IPS-18c (cell line): ENCODE measurements around the gene GALNT14.
"Not testable (repeated sequence)": the region's sequence is repeated elsewhere in the genome, so short reads cannot be mapped to it uniquely, and the experiment has no call there.

Experiments used
- H3K4me3 ChIP-seq: 2 replicates; pipeline ENCODE4 v1.7.0; 2013; ENCODE audit warnings: low read depth, mild to moderate bottlenecking, low read length, moderate library complexity; ENCODE audit not compliant: insufficient read depth
- H3K9me3 ChIP-seq: one replicate; pipeline ENCODE4 v1.6.1; 2013; ENCODE audit warnings: mild to moderate bottlenecking, low read length, moderate library complexity; ENCODE audit not compliant: control insufficient read depth, insufficient read depth

The GALNT14 gene, protein sequence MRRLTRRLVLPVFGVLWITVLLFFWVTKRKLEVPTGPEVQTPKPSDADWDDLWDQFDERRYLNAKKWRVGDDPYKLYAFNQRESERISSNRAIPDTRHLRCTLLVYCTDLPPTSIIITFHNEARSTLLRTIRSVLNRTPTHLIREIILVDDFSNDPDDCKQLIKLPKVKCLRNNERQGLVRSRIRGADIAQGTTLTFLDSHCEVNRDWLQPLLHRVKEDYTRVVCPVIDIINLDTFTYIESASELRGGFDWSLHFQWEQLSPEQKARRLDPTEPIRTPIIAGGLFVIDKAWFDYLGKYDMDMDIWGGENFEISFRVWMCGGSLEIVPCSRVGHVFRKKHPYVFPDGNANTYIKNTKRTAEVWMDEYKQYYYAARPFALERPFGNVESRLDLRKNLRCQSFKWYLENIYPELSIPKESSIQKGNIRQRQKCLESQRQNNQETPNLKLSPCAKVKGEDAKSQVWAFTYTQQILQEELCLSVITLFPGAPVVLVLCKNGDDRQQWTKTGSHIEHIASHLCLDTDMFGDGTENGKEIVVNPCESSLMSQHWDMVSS

DNA sequence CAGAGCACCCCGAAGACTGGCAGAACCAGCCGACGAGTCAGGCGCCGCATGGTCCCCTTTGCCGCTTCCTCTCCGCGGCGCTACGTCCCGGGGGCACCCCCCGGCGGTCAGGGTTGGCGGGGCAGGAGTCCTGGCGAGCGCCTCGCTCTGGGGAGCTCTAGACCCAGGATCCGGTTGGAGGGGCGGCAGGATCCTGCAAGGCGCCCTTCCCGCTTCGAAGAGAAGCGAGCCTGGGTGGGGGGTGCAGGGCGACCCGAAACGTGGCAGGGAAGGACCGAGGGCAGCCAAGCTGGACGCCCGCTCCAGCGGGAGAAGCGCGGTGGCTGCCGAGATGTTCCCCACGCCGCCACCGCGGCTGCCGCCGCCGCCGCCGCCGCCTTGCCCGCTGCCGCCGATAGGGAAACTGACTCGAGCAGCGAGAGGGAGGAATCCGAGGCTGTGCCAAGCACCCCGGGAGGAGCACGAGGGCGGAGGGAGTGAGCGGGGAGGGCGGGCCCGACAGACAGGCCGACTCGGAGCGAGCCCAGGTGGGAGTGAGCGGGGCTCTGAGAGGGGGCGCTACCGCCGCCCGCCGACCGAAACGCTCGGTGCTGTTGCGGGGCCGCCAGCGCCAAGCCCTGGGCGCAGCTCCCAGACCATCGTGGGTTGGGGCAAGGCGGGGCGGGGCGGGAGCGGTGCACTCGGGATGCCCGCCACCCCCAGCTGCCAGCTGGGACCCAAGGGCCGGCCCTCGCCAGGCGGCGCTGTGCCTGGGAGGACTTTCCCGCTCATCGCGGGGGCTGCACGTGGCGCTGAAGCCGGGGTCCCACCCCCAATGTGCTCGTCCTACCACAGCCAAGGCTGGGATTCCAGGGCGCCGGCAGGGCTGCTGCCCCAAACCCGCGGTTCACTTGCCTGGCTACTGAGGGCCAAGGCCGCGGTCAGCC is at the start of gene GALNT14:
Gene GALNT14 (minus strand): TSS at position 404 of the 926 bp plus-strand sequence. CDS start 354 bp downstream, at position 50.
- peak within 1 kb of the TSS; percentile 55 for H3K4me3 ChIP-seq
- H3K9me3 ChIP-seq: no peaks in the 10 kb centered on the region

DNA sequence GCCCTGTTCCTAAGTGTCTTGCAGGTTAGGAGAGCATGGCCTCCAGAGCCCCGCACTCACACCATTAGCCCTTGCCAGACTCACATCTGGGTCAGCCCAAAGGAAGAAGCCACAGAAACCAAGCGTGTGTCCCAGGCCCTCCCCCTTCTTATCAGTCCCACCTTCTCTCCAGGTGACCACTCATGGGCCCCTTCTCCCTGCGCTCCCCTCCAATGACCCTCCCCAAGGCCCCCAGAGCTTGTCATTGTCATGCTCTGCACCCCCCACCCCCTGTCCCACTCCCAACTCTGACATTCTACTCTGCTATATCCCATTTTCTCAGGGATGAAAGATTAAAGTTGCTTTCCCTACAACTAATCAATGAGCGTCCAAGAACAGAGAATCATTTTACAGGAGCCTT is 48.9 kb upstream of the GALNT14 start:
- no peak overlapping the region for H3K4me3 ChIP-seq

DNA sequence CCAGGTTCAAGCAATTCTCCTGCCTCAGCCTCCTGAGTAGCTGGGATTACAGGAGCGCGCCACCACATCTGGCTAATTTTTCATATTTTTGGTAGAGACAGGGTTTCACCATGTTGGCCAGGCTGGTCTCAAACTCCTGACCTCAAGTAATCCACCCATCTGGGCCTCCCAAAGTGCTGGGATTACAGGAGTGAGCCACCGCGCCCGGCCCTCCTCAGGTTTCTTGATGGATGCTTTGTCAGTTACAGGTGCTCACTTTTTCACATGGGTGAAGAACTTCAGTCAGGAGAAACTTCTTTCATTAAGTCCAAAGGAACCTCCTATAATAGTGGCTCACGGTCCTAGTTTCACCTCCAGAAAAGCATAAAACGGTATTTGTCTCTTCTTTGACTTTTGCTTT is 45.7 kb upstream of the GALNT14 start:
- H3K4me3 ChIP-seq, H3K9me3 ChIP-seq: not testable (repeated sequence)

More for the DNA sequence above, 48.9 kb upstream of the GALNT14 start:
- H3K9me3 ChIP-seq: no peaks in the 10 kb centered on the region

DNA sequence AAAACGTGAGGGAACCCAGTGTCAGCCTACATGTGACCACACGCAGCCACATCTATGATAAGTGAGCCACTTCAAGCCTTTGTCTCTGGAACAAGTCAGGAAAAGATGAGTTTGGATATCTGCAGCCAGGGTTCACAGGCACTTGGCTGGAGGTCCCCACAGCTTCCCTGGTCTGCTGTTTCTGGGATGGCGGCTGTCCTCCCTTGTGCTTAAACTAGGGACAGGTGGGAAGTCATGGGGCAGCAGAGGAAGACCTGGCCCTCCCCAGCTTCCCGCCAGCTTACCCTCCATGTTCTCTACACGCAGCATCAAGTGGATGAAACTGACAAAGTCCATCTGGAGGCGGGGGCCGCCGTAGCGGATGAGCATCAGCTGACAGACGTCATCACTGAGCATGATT is 38.5 kb upstream of the GALNT14 start:
- Histone ChIP-seq H3K9me3 (no peaks in the 10 kb centered on the region), H3K4me3 (no peak overlapping the region; the same call in 1 of the 2 replicates)

DNA sequence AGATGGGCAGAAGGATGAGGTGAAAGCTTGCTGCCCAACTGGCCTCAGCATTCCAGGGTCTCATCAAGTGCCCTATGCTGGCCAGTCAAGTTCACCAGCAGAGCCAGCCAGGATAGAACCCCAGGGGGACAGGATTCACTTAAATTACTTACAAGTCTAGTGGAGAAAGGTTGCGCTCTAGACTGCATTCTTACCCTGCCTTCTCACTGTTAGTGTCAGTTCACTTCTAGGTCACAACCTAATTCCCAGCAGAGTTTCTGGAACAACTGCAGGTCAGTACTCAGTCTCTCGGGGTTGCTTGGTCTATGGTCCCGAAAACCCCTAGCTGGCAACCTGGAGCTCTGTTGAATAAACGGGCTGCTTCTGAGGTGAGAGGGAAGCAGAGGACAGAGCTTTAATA is 32.9 kb upstream of the GALNT14 start:
- Histone ChIP-seq H3K9me3 (no peaks in the 10 kb centered on the region), H3K4me3 (no peak overlapping the region)

DNA sequence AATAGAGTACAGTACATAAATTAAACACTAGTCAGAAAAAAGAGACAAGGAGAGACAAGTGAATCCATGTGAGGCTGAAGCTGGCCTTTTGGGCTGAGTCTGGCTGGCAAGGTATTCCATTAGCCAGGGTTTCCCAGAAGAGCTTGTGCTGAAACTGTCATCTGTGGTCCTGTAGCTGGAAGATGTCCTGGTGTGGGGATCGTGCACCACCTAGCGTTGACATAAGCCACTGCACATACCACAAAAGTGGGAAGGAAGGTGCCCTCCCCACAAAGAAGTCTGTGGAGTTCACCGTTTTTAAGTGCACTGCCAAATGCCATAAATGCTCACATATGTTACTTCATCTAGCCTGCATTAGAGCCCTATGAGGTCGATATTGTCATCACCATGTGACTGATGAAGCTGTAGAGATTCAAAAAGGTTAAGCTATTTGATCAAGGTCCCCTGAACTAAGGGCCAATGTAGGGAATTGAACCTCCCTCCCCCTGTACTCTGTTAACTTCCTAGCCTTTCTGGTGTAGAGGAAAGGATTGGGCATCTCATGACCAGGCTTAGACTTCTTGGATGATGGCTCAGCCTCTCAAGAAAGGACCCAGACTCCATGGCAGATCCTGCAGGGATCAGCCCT is 31.9 kb upstream of the GALNT14 start:
- Histone ChIP-seq H3K4me3 (no peak overlapping the region), H3K9me3 (no peaks in the 10 kb centered on the region)

DNA sequence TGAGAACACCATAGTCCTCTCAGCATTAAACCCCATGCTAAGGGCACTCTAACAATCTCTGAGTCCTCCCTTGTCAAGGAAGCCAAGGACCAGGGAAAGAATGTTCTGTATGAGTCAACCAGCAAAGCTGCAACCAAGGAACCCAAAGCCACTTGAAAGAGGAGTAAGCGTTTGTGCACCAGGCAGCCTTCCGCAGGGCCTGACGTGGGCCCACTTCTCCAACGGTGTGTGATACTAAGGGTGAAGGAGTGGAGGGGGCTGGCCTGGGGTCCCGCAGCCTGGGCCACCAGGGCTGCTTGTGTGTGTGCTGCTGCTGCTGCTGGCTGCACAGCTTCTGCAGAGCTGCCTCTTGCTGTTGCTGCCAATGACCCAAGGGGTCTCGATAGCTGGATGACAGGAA is 30.1 kb upstream of the GALNT14 start:
- Histone ChIP-seq H3K4me3 (no peak overlapping the region), H3K9me3 (no peaks in the 10 kb centered on the region)

DNA sequence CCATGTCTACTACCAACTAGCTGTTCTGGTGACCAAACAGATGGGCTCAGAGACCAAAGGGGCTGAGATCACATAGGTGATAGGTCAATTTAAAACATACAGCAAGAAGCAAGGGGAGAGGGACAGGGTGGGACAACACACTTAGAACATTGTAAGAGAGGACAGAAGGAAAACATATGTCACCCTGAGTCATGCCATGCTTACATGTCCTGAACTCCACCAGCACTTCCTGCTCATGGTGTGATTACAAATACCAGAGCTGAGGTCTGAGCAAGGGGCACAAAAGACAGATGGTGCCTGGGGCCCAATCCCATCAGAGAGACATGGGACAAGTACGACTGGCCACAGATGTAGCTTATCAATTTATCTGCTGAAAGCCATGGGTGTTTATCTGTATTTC is 28.7 kb upstream of the GALNT14 start:
- H3K9me3 ChIP-seq: no peaks in the 10 kb centered on the region

DNA sequence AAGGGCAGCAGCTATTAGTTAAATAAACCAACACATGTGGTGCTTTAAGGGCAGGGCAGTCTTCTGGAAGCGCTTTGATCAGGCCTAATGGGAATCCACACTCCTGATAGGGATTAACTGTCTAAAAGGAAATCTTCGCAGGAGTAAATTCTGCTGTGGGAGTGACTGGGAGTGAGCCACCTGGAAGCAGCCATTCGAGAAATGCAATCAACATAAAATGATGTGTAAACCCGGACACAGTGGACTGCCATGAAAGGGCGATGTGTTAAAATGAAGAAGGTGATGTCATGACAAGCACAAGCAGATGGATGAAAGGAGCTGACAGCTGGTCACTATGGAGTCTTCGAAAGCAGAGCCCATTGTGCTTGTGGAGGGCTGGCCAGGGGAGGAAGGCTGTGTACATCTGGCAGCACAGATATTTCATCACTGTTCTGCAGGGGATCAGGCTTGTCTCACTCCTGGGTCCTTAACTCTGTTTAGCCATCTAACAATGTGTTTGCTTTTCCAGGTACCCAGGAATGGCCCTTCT is 24.8 kb upstream of the GALNT14 start:
- H3K9me3 ChIP-seq: no peaks in the 10 kb centered on the region
- H3K4me3 ChIP-seq: no peak overlapping the region

More for the DNA sequence above, 28.7 kb upstream of the GALNT14 start:
- H3K4me3 ChIP-seq: no peak overlapping the region

DNA sequence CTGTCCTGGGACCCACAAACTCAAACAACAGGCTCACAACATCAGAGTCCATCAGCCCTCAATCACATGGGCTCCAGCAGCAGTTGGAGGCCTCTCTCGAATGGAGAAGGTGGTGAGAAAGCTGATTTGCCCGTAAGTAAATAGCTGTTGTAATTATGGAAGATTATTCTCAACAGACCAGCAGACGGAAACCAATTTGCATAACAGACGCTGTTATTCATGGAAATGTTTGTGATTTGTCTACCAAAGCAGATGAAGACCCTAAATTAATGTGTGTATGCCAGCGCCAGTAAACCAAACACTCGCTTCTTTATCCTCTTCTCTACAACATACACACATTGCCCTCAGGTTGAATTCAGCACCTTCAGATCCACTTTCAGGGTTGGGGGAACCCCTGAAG is 23.4 kb upstream of the GALNT14 start:
- H3K4me3 ChIP-seq: no peak overlapping the region

DNA sequence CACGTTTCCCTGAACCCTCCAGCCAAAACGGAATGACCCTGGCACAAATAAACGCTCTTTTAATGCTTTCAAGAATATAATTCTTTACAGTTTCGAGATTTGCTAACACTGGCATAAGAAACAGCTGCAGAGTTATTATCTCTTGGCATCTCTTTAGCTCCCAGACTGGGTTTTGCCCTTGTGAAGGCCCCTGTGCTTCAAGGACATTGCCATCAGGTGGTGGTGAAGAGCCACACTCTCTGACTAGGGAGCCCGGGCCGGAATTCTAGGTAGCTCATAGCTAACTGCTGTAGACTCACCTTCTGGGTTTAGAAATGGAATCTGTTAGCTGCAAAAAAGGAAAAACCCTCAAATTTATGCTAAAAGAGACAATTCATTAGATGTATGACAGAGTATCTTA is 13.3 kb upstream of the GALNT14 start:
- H3K4me3 ChIP-seq: no peak overlapping the region
- H3K9me3 ChIP-seq: no peaks in the 10 kb centered on the region

More for the DNA sequence above, 23.4 kb upstream of the GALNT14 start:
- H3K9me3 ChIP-seq: no peaks in the 10 kb centered on the region

DNA sequence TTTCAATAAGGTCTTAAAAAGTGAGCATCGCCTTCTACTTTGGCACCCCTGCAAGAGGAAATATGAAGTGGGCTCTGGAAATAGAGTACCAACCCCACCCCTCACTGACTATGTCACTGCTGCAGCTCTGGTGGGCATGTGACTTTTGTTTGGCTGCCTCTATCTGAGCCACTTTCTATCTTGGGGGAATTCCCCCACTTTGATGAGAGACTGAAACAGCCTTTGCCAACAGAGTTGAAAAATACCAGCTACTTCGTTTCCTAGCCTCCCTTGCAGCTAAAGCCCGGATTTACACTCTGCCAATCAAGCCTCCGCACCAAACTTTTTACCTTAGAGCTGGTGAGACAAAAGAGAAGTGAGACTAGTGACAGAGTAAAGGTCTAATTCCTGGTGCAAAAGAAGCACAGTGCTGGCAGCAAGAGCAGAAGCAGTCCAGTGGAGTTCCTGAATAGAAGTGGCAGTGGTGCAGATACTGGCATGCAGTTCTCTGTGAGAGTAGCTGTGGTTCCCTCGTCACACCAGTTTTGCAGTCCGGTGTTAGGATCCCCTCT is 12.0 kb upstream of the GALNT14 start:
- H3K4me3 ChIP-seq: no peak overlapping the region
- H3K9me3 ChIP-seq: no peaks in the 10 kb centered on the region

DNA sequence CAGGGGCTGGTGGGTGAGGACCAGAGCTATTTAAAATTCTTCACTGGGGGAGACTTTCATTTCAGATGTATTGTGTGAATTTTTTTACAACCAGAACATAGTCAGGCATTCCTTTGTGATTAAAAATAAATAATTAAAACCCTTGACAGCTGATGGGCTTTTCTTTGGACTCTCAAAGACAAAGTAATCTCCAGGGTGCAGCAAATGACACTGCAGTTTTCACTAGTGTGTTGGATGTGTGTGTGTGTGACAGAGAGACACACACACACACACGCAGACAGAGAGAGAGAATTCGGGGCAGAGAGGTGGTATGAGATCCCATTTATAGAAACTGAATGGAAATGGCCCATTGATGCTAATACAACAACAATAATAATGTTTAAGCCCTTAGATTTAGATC is 10.3 kb upstream of the GALNT14 start:
- no peak overlapping the region for H3K4me3 ChIP-seq
- no peaks in the 10 kb centered on the region for H3K9me3 ChIP-seq

DNA sequence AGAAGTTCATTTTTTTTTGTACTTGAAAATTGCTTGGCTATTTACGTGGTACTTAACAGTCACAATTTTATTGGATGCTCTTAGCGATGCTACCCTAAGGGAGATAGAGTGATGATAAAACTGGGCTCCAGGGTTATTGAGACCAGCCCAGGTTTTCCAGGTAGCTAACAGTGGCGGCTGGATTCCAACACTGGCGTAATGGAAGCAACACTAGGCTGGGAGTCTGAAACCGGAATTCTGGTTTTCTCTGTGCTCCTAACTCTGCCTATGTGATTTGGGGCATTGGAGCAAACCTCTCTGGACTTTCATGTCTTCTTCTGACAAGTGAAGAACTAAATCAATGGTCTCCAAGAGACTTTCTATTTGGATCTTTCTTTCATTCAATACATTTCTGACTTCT is 9.4 kb upstream of the GALNT14 start:
- H3K9me3 ChIP-seq: no peaks in the 10 kb centered on the region
- no peak overlapping the region for H3K4me3 ChIP-seq

DNA sequence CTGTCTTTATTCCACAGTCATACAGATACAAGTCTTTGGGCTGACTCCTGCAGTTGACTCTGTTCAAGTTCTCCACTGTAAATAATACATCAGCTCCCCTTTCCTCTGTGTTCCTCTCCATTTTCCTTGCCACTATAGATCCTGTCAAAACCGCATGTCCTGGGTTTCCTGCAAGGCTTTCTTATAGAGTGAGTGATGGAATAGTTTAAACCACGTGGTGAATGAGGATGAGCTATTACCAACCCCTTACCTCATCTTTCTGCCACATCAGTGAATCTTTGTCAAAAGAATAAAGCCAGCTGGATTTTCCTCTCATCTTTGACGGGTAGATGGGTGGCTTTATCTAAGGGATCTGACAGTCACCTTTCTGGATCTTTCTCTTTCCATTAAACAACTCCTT is 3.9 kb upstream of the GALNT14 start:
- no peak overlapping the region for H3K4me3 ChIP-seq

DNA sequence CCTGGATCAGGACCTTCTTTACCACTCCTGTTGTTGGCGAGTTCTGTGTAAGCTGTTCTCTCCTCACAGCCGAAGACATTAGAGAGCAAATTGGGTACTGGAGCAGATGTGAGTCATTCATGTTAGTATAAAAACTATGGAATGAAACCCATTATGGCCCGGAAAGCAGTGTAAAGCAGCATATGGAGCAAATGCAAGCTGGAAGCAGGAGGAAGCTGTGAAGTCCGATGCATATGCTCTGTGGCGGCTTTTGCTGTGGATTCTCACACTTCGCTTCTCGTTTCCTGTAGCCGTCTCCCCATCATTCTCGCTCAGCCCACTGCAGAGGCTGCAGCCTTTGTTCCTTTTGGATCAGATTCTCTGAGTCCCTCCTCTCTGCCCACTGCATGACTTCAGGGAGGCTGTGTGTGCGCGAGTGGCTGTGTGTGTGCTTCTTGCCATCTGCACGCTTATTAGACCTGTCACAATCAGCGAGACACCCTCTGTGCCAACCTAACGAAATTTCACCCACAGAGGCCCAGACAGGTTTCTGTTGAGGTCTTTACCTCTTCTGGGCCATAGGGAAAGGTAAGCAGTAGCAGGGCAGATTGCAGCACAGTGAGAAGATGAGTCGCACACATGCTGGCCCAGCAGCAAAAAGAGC is 3.3 kb upstream of the GALNT14 start:
- no peak overlapping the region for H3K4me3 ChIP-seq

More for the DNA sequence above, 3.9 kb upstream of the GALNT14 start:
- no peaks in the 10 kb centered on the region for H3K9me3 ChIP-seq

More for the DNA sequence above, 3.3 kb upstream of the GALNT14 start:
- no peaks in the 10 kb centered on the region for H3K9me3 ChIP-seq
